HEK293 (cell line): ENCODE data around the gene GPR157.

Experiments used
- CTCF ChIA-PET: fragments of 350-600 bp; formaldehyde crosslinking; extraction: SDS; loops from one replicate; lab custom pipeline; 2021; ENCODE audit warnings: antibody characterized with exemption; lab: Yijun Ruan, JAX
- POLR2A ChIA-PET: fragments of 300-600 bp; formaldehyde crosslinking; extraction: SDS; loops from one replicate; lab custom pipeline; 2020; ENCODE audit warnings: antibody characterized with exemption, inconsistent platforms; lab: Yijun Ruan, JAX
- H3K27ac ChIP-seq: fragments of 200-500 bp; sonication (Bioruptor generic); 2 replicates; pipeline ENCODE4 v1.5.1; 2014; ENCODE audit warnings: low read depth, low read length, control low read depth, inconsistent platforms; ENCODE audit errors: extremely low read depth
- H3K36me3 ChIP-seq, 2 experiments: fragments of 200-500 bp in 1 of 2; sonication (Bioruptor generic) in 1 of 2; 1 replicate in 1 of 2; 2 replicates in 1 of 2; pipeline ENCODE4 v1.5.1; 2014 to 2017; ENCODE audit warnings: inconsistent platforms in 2 of 2, low read length in 2 of 2; ENCODE audit not compliant: control insufficient read depth in 2 of 2, insufficient read depth in 1 of 2
- H3K4me1 ChIP-seq: fragments of 200-500 bp; sonication (Bioruptor generic); 2 replicates; pipeline ENCODE4 v1.5.1; 2014; ENCODE audit warnings: mild to moderate bottlenecking, low read length, inconsistent platforms; ENCODE audit not compliant: control insufficient read depth, insufficient read depth
- H3K4me3 ChIP-seq: 2 replicates; pipeline ENCODE4 v1.5.1; 2011; ENCODE audit warnings: low read depth, mild to moderate bottlenecking, control low read depth, low read length, moderate library complexity
- H3K9me3 ChIP-seq: fragments of 200-500 bp; sonication (Bioruptor generic); 2 replicates; pipeline ENCODE4 v1.5.1; 2014; ENCODE audit warnings: low read depth, low read length, inconsistent platforms; ENCODE audit not compliant: control insufficient read depth, insufficient read depth
- BCL11B ChIP-seq: fragments of 450-650 bp; formaldehyde crosslinking; IDR thresholded peaks from 2 replicates; pipeline ENCODE4 v1.5.1; 2016; ENCODE audit warnings: low read depth, missing biosample characterization, missing genetic modification characterization
- BCL6B ChIP-seq: fragments of 450-650 bp; formaldehyde crosslinking; IDR thresholded peaks from 2 replicates; pipeline ENCODE4 v1.5.1; 2017; ENCODE audit warnings: missing biosample characterization, missing genetic modification characterization
- EGR2 ChIP-seq: fragments of 450-650 bp; formaldehyde crosslinking; IDR thresholded peaks from 2 replicates; pipeline ENCODE4 v1.5.1; 2016; ENCODE audit warnings: low read depth, missing biosample characterization, missing genetic modification characterization
- GLIS2 ChIP-seq: fragments of 450-650 bp; formaldehyde crosslinking; IDR thresholded peaks from 2 replicates; pipeline ENCODE4 v1.5.1; 2016; ENCODE audit warnings: missing biosample characterization, missing genetic modification characterization
- KLF8 ChIP-seq: fragments of 450-650 bp; formaldehyde crosslinking; IDR thresholded peaks from 2 replicates; pipeline ENCODE4 v1.5.1; 2016; ENCODE audit warnings: missing biosample characterization, missing genetic modification characterization
- KLF9 ChIP-seq: fragments of 450-650 bp; formaldehyde crosslinking; IDR thresholded peaks from 2 replicates; pipeline ENCODE4 v1.5.1; 2016; ENCODE audit warnings: missing biosample characterization, missing genetic modification characterization, low read depth
- PRDM10 ChIP-seq: fragments of 450-650 bp; formaldehyde crosslinking; IDR thresholded peaks from 2 replicates; pipeline ENCODE4 v1.5.1; 2016; ENCODE audit warnings: missing biosample characterization, missing genetic modification characterization
- REPIN1 ChIP-seq: fragments of 450-650 bp; formaldehyde crosslinking; IDR thresholded peaks from 2 replicates; pipeline ENCODE4 v1.5.1; 2017; ENCODE audit warnings: missing biosample characterization, missing genetic modification characterization, low read depth
- YY1 ChIP-seq: fragments of 450-650 bp; formaldehyde crosslinking; IDR thresholded peaks from 2 replicates; pipeline ENCODE4 v1.5.1; 2018; ENCODE audit warnings: missing biosample characterization, missing genetic modification characterization
- ZBTB17 ChIP-seq: fragments of 450-650 bp; formaldehyde crosslinking; IDR thresholded peaks from 2 replicates; pipeline ENCODE4 v1.5.1; 2016; ENCODE audit warnings: missing biosample characterization, missing genetic modification characterization
- ZBTB20 ChIP-seq: fragments of 450-650 bp; formaldehyde crosslinking; IDR thresholded peaks from 2 replicates; pipeline ENCODE4 v1.5.1; 2016; ENCODE audit warnings: missing biosample characterization, missing genetic modification characterization
- ZBTB7A ChIP-seq: fragments of 450-650 bp; formaldehyde crosslinking; IDR thresholded peaks from 2 replicates; pipeline ENCODE4 v1.5.1; 2016; ENCODE audit warnings: low read depth, missing biosample characterization, missing genetic modification characterization
- ZEB2 ChIP-seq: fragments of 450-650 bp; formaldehyde crosslinking; IDR thresholded peaks from 2 replicates; pipeline ENCODE4 v1.5.1; 2016; ENCODE audit warnings: missing biosample characterization, missing genetic modification characterization
- ZIC2 ChIP-seq: fragments of 450-650 bp; formaldehyde crosslinking; IDR thresholded peaks from 2 replicates; pipeline ENCODE4 v1.5.1; 2016; ENCODE audit warnings: missing biosample characterization, missing genetic modification characterization
- ZNF155 ChIP-seq: fragments of 450-650 bp; formaldehyde crosslinking; IDR thresholded peaks from 2 replicates; pipeline ENCODE4 v1.5.1; 2016; ENCODE audit warnings: missing biosample characterization, missing genetic modification characterization
- ZNF366 ChIP-seq: fragments of 450-650 bp; formaldehyde crosslinking; conservative IDR thresholded peaks from 2 replicates; pipeline ENCODE4 v1.5.1; 2016; ENCODE audit warnings: missing biosample characterization, missing genetic modification characterization
- ZNF518A ChIP-seq: fragments of 450-650 bp; formaldehyde crosslinking; conservative IDR thresholded peaks from 2 replicates; pipeline ENCODE4 v1.5.1; 2016; ENCODE audit warnings: low read depth, missing biosample characterization, missing genetic modification characterization
- ZNF548 ChIP-seq: fragments of 450-650 bp; formaldehyde crosslinking; IDR thresholded peaks from 2 replicates; pipeline ENCODE4 v1.5.1; 2016; ENCODE audit warnings: missing biosample characterization, missing genetic modification characterization
- ZNF549 ChIP-seq: fragments of 450-650 bp; IDR thresholded peaks from 2 replicates; pipeline ENCODE4 v1.5.1; 2018; ENCODE audit warnings: missing biosample characterization, missing genetic modification characterization, mild to moderate bottlenecking, inconsistent platforms, moderate library complexity
- ZNF660 ChIP-seq: fragments of 450-650 bp; IDR thresholded peaks from 2 replicates; pipeline ENCODE4 v1.5.1; 2018; ENCODE audit warnings: missing biosample characterization, mild to moderate bottlenecking, missing genetic modification characterization
- ZNF670 ChIP-seq: fragments of 450-650 bp; formaldehyde crosslinking; IDR thresholded peaks from 2 replicates; pipeline ENCODE4 v1.5.1; 2016; ENCODE audit warnings: missing biosample characterization, missing genetic modification characterization, low read depth
- ZNF677 ChIP-seq: fragments of 450-650 bp; IDR thresholded peaks from 2 replicates; pipeline ENCODE4 v1.5.0; 2018; ENCODE audit warnings: missing biosample characterization, mild to moderate bottlenecking, missing genetic modification characterization, moderate library complexity
- ZNF692 ChIP-seq: fragments of 450-650 bp; formaldehyde crosslinking; IDR thresholded peaks from 2 replicates; pipeline ENCODE4 v1.5.1; 2016; ENCODE audit warnings: missing biosample characterization, missing genetic modification characterization
- TF ChIP-seq, protein P1 (sequence below): fragments of 450-650 bp; formaldehyde crosslinking; IDR thresholded peaks from 2 replicates; pipeline ENCODE4 v1.5.1; 2016; ENCODE audit warnings: missing biosample characterization, missing genetic modification characterization, borderline replicate concordance

Gene GPR157

DNA sequence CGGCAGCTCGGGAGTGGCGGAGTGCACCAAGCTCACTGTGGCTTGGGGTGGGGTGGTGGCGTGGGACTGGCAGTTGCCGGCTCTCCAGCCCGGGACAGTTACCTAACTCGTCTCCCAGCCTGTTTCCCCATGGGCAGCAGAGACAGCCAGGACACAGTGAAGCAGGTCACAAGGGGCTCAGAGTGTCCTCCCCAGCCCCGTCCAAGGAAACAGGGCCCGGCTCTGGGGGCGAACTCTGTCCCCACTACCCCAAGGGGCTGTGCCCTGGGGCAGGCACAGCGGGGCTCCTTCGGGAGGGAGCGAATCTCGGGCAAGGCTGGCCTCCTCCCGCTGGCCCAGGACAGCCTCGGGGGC is 759 bp downstream of the GPR157 start:
- no peaks in the 10 kb centered on the region for H3K36me3 ChIP-seq
- ChIA-PET POLR2A (no interaction called here), CTCF (interaction anchor here (0.7 to 1.8 kb wide), 2 partner anchors 14 to 123 kb away, joined by 4 to 10 read pairs; no protein-coding TSS in a partner anchor)
- H3K27ac ChIP-seq, result peak overlapping the region; percentile 74; the same call in 1 of the 2 replicates
- H3K4me1 ChIP-seq, result no peaks in the 10 kb centered on the region
- no peaks in the 10 kb centered on the region for H3K9me3 ChIP-seq
- H3K4me3 ChIP-seq, result peak overlapping the region; percentile 47
- no peak for TF ChIP-seq YY1 (tag by site-specific recombination)
- TF ChIP-seq REPIN1 (tag by site-specific recombination), result no peak
- TF ChIP-seq ZIC2 (tag by site-specific recombination), result peak; percentile 76
- no peak for TF ChIP-seq ZBTB17 (tag by site-specific recombination)
- TF ChIP-seq BCL11B (tag by site-specific recombination), result no peak
- TF ChIP-seq ZNF677 (tag by site-specific recombination), result no peak
- TF ChIP-seq ZNF660, result no peak
- no peak for TF ChIP-seq ZNF548 (tag by site-specific recombination)
- no peak for TF ChIP-seq KLF9 (tag by site-specific recombination)
- no peak for TF ChIP-seq BCL6B
- no peak for TF ChIP-seq EGR2 (tag by site-specific recombination)
- TF ChIP-seq PRDM10, result peak; percentile 77
- TF ChIP-seq ZNF692 (tag by site-specific recombination), result no peak
- no peak for TF ChIP-seq ZNF549
- TF ChIP-seq ZNF155 (tag by site-specific recombination), result no peak
- TF ChIP-seq ZBTB20, result peak; percentile 42; the same call in 1 of the 2 replicates
- TF ChIP-seq ZNF518A (tag by site-specific recombination), result no peak
- no peak for TF ChIP-seq ZNF366 (tag by site-specific recombination)
- TF ChIP-seq ZNF670 (tag by site-specific recombination), result no peak
- no peak for TF ChIP-seq ZBTB7A (tag by site-specific recombination)
- no peak for TF ChIP-seq KLF8
- peak; percentile 83 for TF ChIP-seq GLIS2 (tag by site-specific recombination)
- no peak for TF ChIP-seq ZEB2 (tag by site-specific recombination)
- TF ChIP-seq, protein P1, sequence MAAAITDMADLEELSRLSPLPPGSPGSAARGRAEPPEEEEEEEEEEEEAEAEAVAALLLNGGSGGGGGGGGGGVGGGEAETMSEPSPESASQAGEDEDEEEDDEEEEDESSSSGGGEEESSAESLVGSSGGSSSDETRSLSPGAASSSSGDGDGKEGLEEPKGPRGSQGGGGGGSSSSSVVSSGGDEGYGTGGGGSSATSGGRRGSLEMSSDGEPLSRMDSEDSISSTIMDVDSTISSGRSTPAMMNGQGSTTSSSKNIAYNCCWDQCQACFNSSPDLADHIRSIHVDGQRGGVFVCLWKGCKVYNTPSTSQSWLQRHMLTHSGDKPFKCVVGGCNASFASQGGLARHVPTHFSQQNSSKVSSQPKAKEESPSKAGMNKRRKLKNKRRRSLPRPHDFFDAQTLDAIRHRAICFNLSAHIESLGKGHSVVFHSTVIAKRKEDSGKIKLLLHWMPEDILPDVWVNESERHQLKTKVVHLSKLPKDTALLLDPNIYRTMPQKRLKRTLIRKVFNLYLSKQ (tag by site-specific recombination), result no peak
